Progenitor cell of endocrine pancreas (in vitro differentiated cells): ENCODE measurements around the gene EGLN3. TPM values are rescaled to one million over a fixed set of nuclear protein-coding genes. Genes with fewer than 3 reads are reported as not detected.

ENCODE experiments used
- DNase-seq: peaks from one replicate; pipeline ENCODE4 v3.0.0; 2021; ENCODE audit warnings: low spot score; ENCODE audit not compliant: unreplicated experiment
- H3K27ac Mint-ChIP-seq: 2 replicates; pipeline ENCODE4 v1.8.0; 2021; ENCODE audit warnings: mild to moderate bottlenecking, moderate library complexity, mixed read lengths
- H3K27me3 Mint-ChIP-seq: 2 replicates; pipeline ENCODE4 v1.8.0; 2021; ENCODE audit warnings: mixed read lengths
- H3K36me3 Mint-ChIP-seq: 2 replicates; pipeline ENCODE4 v1.8.0; 2022; ENCODE audit warnings: mixed read lengths; ENCODE audit not compliant: insufficient read depth
- H3K4me1 Mint-ChIP-seq: 2 replicates; pipeline ENCODE4 v1.8.0; 2021; ENCODE audit warnings: low read depth, mixed read lengths
- H3K4me3 Mint-ChIP-seq: 2 replicates; pipeline ENCODE4 v1.8.0; 2021; ENCODE audit warnings: low read depth, mild to moderate bottlenecking, moderate library complexity, mixed read lengths
- H3K9me3 Mint-ChIP-seq: 2 replicates; pipeline ENCODE4 v1.8.0; 2021; ENCODE audit warnings: low read depth, mixed read lengths
- CTCF ChIP-seq: fragments of 200-600 bp; sonication (generic); IDR thresholded peaks from one replicate; pipeline ENCODE4 v1.5.0; 2021; ENCODE audit warnings: antibody characterized with exemption, mild to moderate bottlenecking; ENCODE audit not compliant: unreplicated experiment
- total RNA-seq: library from RNA; stranded (reverse); gene quantifications from 2 replicates; pipeline ENCODE4 v1.2.1, GENCODE V29; 2021

The EGLN3 gene
- total RNA-seq, 1 donor from 2014 or later = 9.5 TPM

- Mint-ChIP-seq H3K4me3 (no peak overlapping the region), H3K36me3 (peaks cover 4% of the 10 kb centered on the region), H3K27ac (no peak overlapping the region), H3K9me3 (peaks cover 14% of the 10 kb centered on the region), H3K4me1 (no peaks in the 10 kb centered on the region), H3K27me3 (no peaks in the 10 kb centered on the region)
- no peak for TF ChIP-seq CTCF
- DNase-seq = no peak
Measured at GRCh38 chr14:33897878-33898535, 52.9 kb downstream of the EGLN3 start.

GRCh38 chr14:33897382-33897781 is 53.5 kb downstream of the EGLN3 start:
- Mint-ChIP-seq H3K27me3 (no peaks in the 10 kb centered on the region), H3K36me3 (peaks cover 4% of the 10 kb centered on the region)
- TF ChIP-seq CTCF = no peak

GRCh38 chr14:33894339-33894738 is 56.5 kb downstream of the EGLN3 start:
- peaks cover 18% of the 10 kb centered on the region for H3K9me3 Mint-ChIP-seq
- H3K36me3 Mint-ChIP-seq = peaks cover 4% of the 10 kb centered on the region
- no peak overlapping the region for H3K4me3 Mint-ChIP-seq
- TF ChIP-seq CTCF = no peak
- no peaks in the 10 kb centered on the region for H3K4me1 Mint-ChIP-seq
- no peak overlapping the region for H3K27ac Mint-ChIP-seq
- H3K27me3 Mint-ChIP-seq = no peaks in the 10 kb centered on the region
- DNase-seq = no peak

More at GRCh38 chr14:33897382-33897781, 53.5 kb downstream of the EGLN3 start:
- DNase-seq = no peak
- Mint-ChIP-seq H3K9me3 (peaks cover 14% of the 10 kb centered on the region), H3K4me1 (no peaks in the 10 kb centered on the region), H3K27ac (no peak overlapping the region), H3K4me3 (no peak overlapping the region)

- Mint-ChIP-seq H3K36me3 (peaks cover 4% of the 10 kb centered on the region), H3K9me3 (peaks cover 18% of the 10 kb centered on the region), H3K4me3 (no peak overlapping the region), H3K4me1 (no peaks in the 10 kb centered on the region), H3K27ac (no peak overlapping the region), H3K27me3 (no peaks in the 10 kb centered on the region)
- TF ChIP-seq CTCF = no peak
- no peak for DNase-seq
Measured at GRCh38 chr14:33891700-33892099, 59.2 kb downstream of the EGLN3 start.

GRCh38 chr14:33884916-33885315 is 66.0 kb downstream of the EGLN3 start:
- Mint-ChIP-seq H3K27ac (no peak overlapping the region), H3K4me1 (no peaks in the 10 kb centered on the region), H3K9me3 (peaks cover 3% of the 10 kb centered on the region), H3K27me3 (no peaks in the 10 kb centered on the region), H3K36me3 (no peaks in the 10 kb centered on the region), H3K4me3 (no peak overlapping the region)
- no peak for TF ChIP-seq CTCF
- DNase-seq = no peak
